ENCODE results near the gene FHL1.
"Not testable (repeated sequence)": the region's sequence is repeated elsewhere in the genome, so short reads cannot be mapped to it uniquely, and the experiment has no call there.

The FHL1 gene

DNA sequence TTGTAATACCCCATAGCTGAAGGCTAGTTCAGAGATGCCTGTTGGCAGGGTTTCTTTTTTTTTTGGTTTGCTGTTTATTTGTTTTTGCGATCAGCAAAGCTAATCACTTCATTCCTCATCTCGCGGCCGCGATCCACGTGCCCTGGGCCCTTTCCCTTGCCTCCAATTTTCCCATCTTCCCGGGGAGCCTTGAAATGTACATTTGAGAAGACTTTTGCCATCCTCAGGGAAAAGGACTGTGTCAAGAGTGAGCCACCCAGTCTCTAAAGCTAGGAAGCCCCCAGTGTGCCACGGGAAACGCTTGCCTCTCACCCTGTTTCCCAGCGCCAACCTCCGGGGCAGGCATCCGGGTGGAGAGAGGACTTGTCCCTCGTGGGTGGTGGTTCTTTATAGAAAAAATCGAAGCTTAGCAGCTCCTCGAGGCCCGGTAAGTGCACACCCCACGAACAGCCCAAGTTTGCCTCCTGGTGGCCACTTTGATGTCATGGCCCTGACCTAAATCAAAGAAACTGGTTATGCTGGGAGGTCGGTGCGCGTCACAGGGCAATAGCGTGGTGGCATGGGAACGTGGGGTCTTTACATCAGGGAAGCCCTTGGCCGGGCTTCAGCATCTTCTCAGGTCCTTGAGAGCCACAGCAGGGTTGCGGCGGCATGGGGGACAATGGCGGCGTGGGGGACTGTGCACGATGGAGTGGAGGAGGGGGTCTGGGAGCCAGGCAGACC lies 61.8 kb downstream of the FHL1 start:
- DNase-seq (ENCODE audit: low read depth, low spot score) = no peak

DNA sequence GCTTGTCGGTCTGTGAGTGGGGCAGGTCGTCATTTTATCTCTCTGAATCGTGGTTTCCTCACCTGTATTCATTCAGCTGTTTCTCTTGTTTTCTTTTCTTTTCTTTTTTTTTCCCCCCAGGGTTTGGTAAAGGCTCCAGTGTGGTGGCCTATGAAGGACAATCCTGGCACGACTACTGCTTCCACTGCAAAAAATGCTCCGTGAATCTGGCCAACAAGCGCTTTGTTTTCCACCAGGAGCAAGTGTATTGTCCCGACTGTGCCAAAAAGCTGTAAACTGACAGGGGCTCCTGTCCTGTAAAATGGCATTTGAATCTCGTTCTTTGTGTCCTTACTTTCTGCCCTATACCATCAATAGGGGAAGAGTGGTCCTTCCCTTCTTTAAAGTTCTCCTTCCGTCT lies 62.4 kb downstream of the FHL1 start:
- no peak for DNase-seq (ENCODE audit: low read depth, low spot score)

- DNase-seq (ENCODE audit: low read depth, low spot score) = no peak
Observed at GRCh38 chrX:136210243-136210642, 62.9 kb downstream of the FHL1 start.

DNA sequence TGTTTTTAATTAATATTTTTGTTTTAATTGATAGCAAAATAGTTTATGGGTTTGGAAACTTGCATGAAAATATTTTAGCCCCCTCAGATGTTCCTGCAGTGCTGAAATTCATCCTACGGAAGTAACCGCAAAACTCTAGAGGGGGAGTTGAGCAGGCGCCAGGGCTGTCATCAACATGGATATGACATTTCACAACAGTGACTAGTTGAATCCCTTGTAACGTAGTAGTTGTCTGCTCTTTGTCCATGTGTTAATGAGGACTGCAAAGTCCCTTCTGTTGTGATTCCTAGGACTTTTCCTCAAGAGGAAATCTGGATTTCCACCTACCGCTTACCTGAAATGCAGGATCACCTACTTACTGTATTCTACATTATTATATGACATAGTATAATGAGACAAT lies 63.5 kb downstream of the FHL1 start:
- DNase-seq (ENCODE audit: low read depth, low spot score) = no peak

DNA sequence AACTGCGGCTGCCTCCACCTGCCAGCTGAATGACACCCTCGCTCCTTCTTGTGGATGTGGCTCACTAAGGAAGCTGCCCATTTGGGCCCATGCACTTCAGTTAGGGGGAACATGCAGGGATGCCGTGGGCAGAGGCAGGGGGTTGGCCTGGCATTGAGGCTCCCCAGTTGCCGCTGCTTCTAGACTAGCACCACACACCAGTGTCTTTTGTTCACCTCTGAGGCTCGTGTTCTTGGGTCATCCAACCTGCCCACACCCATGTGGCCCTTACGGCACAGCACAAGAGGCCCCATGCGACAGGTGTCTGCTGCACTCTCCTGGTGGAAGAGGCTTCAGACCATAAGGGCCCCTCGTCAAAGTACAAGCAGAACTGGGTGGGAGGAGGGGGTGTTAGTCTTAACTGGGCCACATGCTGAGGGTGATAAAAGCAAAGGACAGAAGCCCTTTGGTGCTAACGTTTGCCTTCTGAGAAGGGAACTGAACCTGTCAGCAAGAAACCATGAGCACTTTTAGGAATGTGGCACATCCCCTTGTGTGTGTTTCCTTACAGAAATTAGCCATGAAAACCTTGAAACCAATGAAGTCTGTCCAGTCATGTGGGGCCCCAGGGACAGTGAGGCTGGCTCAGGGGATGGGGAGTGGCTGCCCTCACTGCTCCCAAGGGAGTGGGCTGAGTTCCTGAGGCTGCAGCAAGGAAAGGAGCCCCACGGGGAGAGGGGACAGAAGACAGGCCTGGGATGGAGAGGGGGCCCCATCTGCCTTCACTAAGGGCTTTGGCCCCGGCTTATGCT lies 64.6 kb downstream of the FHL1 start:
- no peak for DNase-seq (ENCODE audit: low read depth, low spot score)

GRCh38 chrX:136212557-136213111 lies 65.3 kb downstream of the FHL1 start:
- DNase-seq (ENCODE audit: low read depth, low spot score) = no peak

- peak; percentile 43 for DNase-seq (ENCODE audit: low read depth, low spot score)
Observed at GRCh38 chrX:136214551-136214950, 67.2 kb downstream of the FHL1 start.

GRCh38 chrX:136215559-136215958 lies 68.2 kb downstream of the FHL1 start:
- DNase-seq (ENCODE audit: low read depth, low spot score) = no peak

DNA sequence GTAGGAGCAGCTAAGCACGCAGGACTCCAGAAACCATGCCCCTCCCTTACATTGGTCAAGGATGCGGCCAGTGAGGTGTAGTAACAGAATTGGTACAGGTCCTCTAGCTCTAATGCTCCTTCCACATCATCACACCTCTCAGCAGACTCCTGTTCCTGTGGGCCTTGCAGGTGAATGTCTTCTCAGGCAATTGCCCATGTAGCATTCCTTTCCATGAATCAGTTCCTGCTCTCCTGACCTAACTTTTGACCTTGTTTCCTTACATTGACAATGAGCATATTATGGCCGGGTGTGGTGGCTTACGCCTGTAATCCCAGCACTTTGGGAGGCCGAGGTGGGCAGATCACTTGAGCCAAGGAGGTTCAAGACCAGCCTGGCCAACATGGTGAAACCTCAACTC lies 72.6 kb downstream of the FHL1 start:
- DNase-seq (ENCODE audit: low read depth, low spot score) = no peak

DNA sequence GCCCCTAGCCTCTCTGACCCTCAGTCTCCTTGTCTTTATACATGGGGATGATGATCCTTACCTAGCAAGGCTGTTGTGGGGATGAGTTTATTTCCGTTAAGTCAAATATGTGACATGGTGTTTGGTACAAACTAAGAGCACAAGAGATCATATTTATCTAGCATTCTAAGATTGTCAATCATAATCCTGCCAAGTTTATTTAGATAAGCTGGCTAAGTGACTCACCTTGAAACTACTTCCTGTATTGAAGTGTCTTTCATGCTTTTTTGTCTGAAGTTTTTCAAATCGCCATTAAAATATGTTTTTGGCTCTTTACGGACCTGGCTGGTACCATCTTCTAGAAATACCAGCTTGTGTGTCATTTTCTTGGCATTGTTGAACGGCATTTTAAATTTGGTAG lies 73.2 kb downstream of the FHL1 start:
- DNase-seq (ENCODE audit: low read depth, low spot score) = no peak

DNA sequence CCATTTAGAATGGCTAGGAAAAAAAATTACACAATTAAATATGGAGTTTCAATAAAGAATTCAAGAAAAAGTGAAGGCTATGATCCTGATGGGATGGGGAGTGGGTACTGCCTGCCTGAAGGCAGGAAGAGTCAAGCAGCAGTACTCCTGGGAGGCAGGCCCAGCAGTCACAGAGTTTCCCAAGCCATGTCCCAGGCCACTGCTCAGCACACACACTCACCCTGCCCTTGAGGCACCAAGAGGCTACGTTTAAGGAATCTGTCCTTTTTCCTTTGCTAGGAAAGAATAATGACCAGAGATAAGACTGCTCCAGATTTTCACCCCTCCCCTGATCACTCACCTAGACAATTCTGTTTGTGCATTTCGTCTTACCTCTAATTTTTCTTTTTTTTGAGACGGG lies 73.6 kb downstream of the FHL1 start:
- no peak for DNase-seq (ENCODE audit: low read depth, low spot score)

GRCh38 chrX:136221851-136222513 lies 74.6 kb downstream of the FHL1 start:
- no peak for DNase-seq (ENCODE audit: low read depth, low spot score)

DNA sequence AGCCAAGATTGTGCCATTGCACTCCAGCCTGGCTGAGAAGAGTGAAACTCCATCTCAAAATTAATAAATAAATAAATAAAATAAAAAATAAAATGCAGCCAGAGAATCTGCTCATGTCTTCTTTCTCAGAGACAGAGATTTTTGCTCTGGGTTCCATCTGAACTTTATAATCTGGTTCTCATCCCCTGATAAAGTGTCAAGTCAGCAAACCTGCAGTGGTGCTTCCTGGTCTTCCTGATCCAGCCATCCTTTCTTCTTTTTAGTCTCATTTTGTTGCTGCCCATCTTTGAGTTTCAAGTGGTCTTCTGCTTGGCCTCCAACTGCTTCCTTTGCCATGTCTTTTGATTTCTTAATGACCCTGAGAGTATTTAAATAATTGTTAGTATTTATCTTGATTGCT lies 79.7 kb downstream of the FHL1 start:
- DNase-seq (ENCODE audit: low read depth, low spot score) = no peak

DNA sequence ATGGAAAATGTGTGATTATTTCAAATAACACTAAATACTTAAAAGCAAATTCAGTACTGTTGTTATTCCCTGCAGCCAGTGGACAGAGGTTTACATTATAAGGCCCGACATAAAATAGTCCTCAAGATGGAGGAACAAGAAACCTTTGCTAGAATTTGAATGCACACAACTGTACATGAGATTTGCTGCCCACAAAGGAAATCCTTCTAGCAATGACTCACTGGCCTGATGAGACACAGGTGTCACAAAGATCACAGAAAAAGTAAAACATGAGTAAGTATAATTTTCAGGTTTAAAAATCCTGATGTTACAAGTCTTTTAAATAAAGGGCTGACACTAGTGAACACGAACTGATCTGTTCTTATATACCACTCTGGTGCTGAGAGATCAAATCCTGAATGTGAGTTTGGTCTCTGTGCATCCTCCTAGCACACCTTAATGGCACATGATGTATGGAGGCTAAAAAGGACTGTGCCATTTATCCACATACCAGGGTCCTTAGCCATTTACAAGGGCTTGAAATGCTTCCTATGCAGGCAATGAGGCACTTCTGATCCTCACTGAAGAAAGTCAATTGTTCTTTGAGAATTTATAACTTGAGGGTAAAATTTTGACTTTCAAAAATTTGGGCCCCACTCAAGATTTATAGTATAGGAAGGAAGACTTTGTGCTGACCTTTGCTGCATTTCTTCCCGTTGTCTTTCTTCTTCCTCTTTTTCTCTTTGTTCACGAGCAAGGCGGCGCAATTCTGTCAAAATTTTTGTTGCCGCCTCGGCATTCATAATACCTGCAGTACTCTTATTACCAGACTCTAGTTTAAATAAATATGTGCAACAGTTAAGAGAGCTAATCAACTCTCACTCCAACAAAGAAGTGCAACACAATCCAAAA lies 80.9 kb downstream of the FHL1 start:
- DNase-seq (ENCODE audit: low read depth, low spot score) = no peak

DNA sequence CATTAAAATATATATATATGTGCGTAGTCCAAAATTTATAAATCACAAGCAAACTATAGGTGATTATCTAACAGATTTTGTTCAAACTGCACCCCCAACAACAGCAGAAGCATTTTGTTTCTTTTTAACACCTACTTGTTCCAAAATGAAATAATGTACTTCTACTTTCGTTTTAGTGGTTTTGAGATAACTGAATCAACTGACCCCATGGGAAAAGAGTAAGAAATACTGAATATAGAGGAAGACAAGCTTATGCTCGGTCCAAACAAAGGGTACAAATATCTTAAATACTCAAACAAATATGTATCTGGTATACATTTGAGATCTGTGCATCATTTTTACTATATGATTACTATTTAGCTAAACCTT lies 81.5 kb downstream of the FHL1 start:
- no peak for DNase-seq (ENCODE audit: low read depth, low spot score)

DNA sequence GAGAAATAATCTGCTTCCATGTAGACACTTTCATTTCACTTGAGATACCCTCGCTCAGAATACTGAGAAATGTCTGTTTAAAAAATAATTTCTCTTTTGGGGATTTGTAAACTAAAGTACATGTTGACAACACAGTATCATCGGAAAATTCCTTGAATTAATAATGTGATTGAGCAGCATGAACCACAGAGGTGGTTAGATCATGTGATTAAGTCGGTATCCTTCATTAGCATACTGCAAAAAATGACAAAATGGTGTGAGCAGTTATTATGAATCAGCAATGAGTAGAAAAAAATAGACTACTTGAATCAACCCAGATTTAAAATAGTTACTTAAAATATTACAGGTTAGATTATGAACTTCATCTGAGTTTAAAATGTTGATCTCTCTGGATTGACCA lies 89.7 kb downstream of the FHL1 start:
- DNase-seq (ENCODE audit: low read depth, low spot score) = no peak

DNA sequence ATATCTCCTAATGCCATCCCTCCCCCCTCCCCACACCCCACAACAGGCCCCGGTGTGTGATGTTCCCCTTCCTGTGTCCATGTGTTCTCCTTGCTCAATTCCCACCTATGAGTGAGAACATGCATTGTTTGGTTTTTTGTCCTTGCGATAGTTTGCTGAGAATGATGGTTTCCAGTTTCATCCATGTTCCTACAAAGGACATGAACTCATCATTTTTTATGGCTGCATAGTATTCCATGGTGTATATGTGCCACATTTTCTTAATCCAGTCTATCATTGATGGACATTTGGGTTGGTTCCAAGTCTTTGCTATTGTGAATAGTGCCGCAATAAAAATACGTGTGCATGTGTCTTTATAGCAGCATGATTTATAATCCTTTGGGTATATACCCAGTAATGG lies 90.5 kb downstream of the FHL1 start:
- not testable (repeated sequence) for DNase-seq (ENCODE audit: low read depth, low spot score)

GRCh38 chrX:136246201-136246600 lies 98.9 kb downstream of the FHL1 start:
- no peak for DNase-seq (ENCODE audit: low read depth, low spot score)

DNA sequence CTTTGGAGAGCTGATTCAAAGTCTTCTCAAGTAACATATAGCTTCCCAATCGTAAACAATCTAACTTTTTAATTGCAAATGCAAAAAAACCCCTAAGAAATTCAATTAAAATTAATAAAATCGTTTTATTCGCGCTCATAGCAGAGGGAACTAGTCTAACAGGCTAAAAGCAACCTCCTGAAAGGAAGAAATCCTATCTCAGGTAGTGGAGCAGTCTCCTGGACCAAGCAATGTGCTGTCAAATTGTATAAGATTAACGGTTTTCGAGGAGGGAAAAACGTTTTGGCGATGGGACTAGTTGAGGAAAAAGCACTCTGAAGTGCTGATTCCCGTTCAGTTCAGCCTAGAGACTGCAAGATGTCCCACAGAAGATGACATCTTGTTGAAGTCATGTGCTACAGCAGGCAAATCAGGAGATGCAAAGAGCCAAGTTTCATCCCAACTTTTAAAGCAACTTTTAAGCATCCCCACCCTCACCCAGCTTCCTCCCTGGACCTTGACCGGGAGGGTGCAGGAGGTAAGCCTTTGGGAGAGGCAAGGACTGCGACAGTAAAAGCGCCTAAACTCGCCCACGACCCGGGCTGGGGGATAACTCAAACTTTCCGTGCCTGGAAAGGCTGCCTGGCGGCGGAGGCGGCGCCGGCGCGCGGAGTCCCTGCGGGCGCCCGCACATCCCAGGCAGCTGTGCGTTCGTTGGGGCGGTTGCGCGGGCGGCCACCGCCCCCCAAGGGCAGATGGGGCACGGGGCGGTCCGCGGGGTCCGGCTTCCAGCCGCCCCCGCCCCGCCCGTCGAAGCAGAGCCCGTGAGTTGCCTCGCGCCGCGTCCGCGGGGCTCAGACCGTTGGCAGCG lies 103.1 kb downstream of the FHL1 start:
- DNase-seq (ENCODE audit: low read depth, low spot score) = no peak
